WTC11 (cell line): Measurements from ENCODE around the gene GGNBP2.

Experiments
- CTCF ChIP-seq: fragments of 200-600 bp; IDR thresholded peaks from 2 replicates; pipeline ENCODE4 v1.8.0; 2022; ENCODE audit warnings: antibody characterized with exemption
- ETV6 ChIP-seq: sonication (generic); formaldehyde crosslinking; IDR thresholded peaks from 2 replicates; pipeline ENCODE4 v1.8.1; 2022; ENCODE audit warnings: mild to moderate bottlenecking, missing genetic modification reagents
- JUN ChIP-seq: sonication (generic); formaldehyde crosslinking; IDR thresholded peaks from 2 replicates; pipeline ENCODE4 v1.8.0; 2023; ENCODE audit warnings: mild to moderate bottlenecking, missing genetic modification reagents
- SP1 ChIP-seq: sonication (generic); formaldehyde crosslinking; conservative IDR thresholded peaks from 2 replicates; pipeline ENCODE4 v1.8.1; 2022; ENCODE audit warnings: missing genetic modification reagents
- ZNF512 ChIP-seq: sonication (generic); formaldehyde crosslinking; IDR thresholded peaks from 2 replicates; pipeline ENCODE4 v1.8.1; 2022; ENCODE audit warnings: missing genetic modification reagents, borderline replicate concordance
- TF ChIP-seq, protein P1 (sequence below): sonication (generic); formaldehyde crosslinking; conservative IDR thresholded peaks from 2 replicates; pipeline ENCODE4 v1.8.1; 2023; ENCODE audit warnings: mild to moderate bottlenecking, low read depth, missing genetic modification reagents, moderate library complexity

GRCh38 chr17:36590082-36590481 is 45.4 kb downstream of the GGNBP2 start:
- no peak for TF ChIP-seq ETV6 (CRISPR knock-in tag)
- no peak for TF ChIP-seq ZNF512 (CRISPR knock-in tag)
- no peak for TF ChIP-seq JUN (CRISPR knock-in tag)
- TF ChIP-seq SP1: no peak
- TF ChIP-seq CTCF: no peak
- TF ChIP-seq, protein P1, sequence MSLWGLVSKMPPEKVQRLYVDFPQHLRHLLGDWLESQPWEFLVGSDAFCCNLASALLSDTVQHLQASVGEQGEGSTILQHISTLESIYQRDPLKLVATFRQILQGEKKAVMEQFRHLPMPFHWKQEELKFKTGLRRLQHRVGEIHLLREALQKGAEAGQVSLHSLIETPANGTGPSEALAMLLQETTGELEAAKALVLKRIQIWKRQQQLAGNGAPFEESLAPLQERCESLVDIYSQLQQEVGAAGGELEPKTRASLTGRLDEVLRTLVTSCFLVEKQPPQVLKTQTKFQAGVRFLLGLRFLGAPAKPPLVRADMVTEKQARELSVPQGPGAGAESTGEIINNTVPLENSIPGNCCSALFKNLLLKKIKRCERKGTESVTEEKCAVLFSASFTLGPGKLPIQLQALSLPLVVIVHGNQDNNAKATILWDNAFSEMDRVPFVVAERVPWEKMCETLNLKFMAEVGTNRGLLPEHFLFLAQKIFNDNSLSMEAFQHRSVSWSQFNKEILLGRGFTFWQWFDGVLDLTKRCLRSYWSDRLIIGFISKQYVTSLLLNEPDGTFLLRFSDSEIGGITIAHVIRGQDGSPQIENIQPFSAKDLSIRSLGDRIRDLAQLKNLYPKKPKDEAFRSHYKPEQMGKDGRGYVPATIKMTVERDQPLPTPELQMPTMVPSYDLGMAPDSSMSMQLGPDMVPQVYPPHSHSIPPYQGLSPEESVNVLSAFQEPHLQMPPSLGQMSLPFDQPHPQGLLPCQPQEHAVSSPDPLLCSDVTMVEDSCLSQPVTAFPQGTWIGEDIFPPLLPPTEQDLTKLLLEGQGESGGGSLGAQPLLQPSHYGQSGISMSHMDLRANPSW (CRISPR knock-in tag): no peak
